Nephron (organoid): Measurements from ENCODE around the gene VSIG10L2.
A peak's percentile ranks its signal among the peaks of the same experiment; 100 is the strongest.

Source experiments
- H3K27ac Mint-ChIP-seq, 3 experiments: 2 replicates each; pipeline ENCODE4 v1.8.0; 2020; ENCODE audit warnings: mixed read lengths in 3 of 3, mild to moderate bottlenecking in 2 of 3, moderate library complexity in 1 of 3
- H3K27me3 Mint-ChIP-seq: 2 replicates; pipeline ENCODE4 v1.8.0; 2021; ENCODE audit warnings: low read depth, mild to moderate bottlenecking, moderate library complexity, mixed read lengths
- H3K36me3 Mint-ChIP-seq: 2 replicates; pipeline ENCODE4 v1.8.0; 2020; ENCODE audit warnings: low read depth, mixed read lengths
- H3K4me1 Mint-ChIP-seq: 2 replicates; pipeline ENCODE4 v1.8.0; 2020; ENCODE audit warnings: mixed read lengths
- H3K4me3 Mint-ChIP-seq, 3 experiments: 2 replicates each; pipeline ENCODE4 v1.8.0; 2020; ENCODE audit warnings: mild to moderate bottlenecking in 3 of 3, mixed read lengths in 3 of 3, moderate library complexity in 2 of 3
- H3K9me3 Mint-ChIP-seq: 2 replicates; pipeline ENCODE4 v1.8.0; 2020; ENCODE audit warnings: mixed read lengths
- CTCF ChIP-seq, 3 experiments: fragments of 200-600 bp; sonication (generic); IDR thresholded peaks; one replicate each; pipeline ENCODE4 v1.5.0; 2021; ENCODE audit warnings: antibody characterized with exemption in 3 of 3; ENCODE audit not compliant: unreplicated experiment in 3 of 3

The VSIG10L2 gene

GRCh38 chr11:125932301-125932700 lies 13.5 kb upstream of the VSIG10L2 start:
- peak overlapping the region; percentile 70 to 96 (median 94) for H3K27ac Mint-ChIP-seq
- peaks cover 8% of the 10 kb centered on the region for H3K27me3 Mint-ChIP-seq
- H3K36me3 Mint-ChIP-seq = no peaks in the 10 kb centered on the region
- no peaks in the 10 kb centered on the region for H3K9me3 Mint-ChIP-seq
- TF ChIP-seq CTCF (IDR thresholded peaks at IDR 0.05; ENCODE audit: unreplicated experiment in 3 of 3) = no peak
- H3K4me3 Mint-ChIP-seq = no peak overlapping the region
- H3K4me1 Mint-ChIP-seq = peaks cover 52% of the 10 kb centered on the region

GRCh38 chr11:125933030-125933813 lies 12.6 kb upstream of the VSIG10L2 start:
- Mint-ChIP-seq H3K9me3 (no peaks in the 10 kb centered on the region), H3K4me3 (peak overlapping the region in 1 of 3 experiments; percentile 6), H3K27ac (peak overlapping the region; percentile 47 to 89 (median 88)), H3K36me3 (no peaks in the 10 kb centered on the region), H3K27me3 (peaks cover 8% of the 10 kb centered on the region), H3K4me1 (peaks cover 56% of the 10 kb centered on the region)
- TF ChIP-seq CTCF (IDR thresholded peaks at IDR 0.05; ENCODE audit: unreplicated experiment in 3 of 3) = no peak

GRCh38 chr11:125934473-125934872 lies 11.4 kb upstream of the VSIG10L2 start:
- Mint-ChIP-seq H3K36me3 (no peaks in the 10 kb centered on the region), H3K9me3 (no peaks in the 10 kb centered on the region), H3K27ac (peak overlapping the region in 2 of 3 experiments; percentile 91), H3K4me3 (no peak overlapping the region), H3K4me1 (peaks cover 66% of the 10 kb centered on the region), H3K27me3 (peaks cover 12% of the 10 kb centered on the region)
- TF ChIP-seq CTCF (IDR thresholded peaks at IDR 0.05; ENCODE audit: unreplicated experiment in 3 of 3) = no peak

- Mint-ChIP-seq H3K27me3 (peaks cover 8% of the 10 kb centered on the region), H3K9me3 (no peaks in the 10 kb centered on the region), H3K36me3 (no peaks in the 10 kb centered on the region), H3K4me1 (peaks cover 62% of the 10 kb centered on the region), H3K4me3 (peak overlapping the region in 1 of 3 experiments; percentile 11), H3K27ac (peak overlapping the region; percentile 91 to 96 (median 91))
- TF ChIP-seq CTCF (IDR thresholded peaks at IDR 0.05; ENCODE audit: unreplicated experiment in 3 of 3) = no peak
Observed at GRCh38 chr11:125935056-125935455, 10.8 kb upstream of the VSIG10L2 start.

GRCh38 chr11:125935618-125936199 lies 10.1 kb upstream of the VSIG10L2 start:
- H3K27ac Mint-ChIP-seq = peak overlapping the region; percentile 91 to 96 (median 91)
- TF ChIP-seq CTCF (IDR thresholded peaks at IDR 0.05; ENCODE audit: unreplicated experiment in 3 of 3) = no peak
- H3K4me1 Mint-ChIP-seq = peaks cover 66% of the 10 kb centered on the region
- H3K4me3 Mint-ChIP-seq = peak overlapping the region in 1 of 3 experiments; percentile 8
- no peaks in the 10 kb centered on the region for H3K36me3 Mint-ChIP-seq
- peaks cover 5% of the 10 kb centered on the region for H3K27me3 Mint-ChIP-seq
- no peaks in the 10 kb centered on the region for H3K9me3 Mint-ChIP-seq
